Ishikawa (cell line): Measurements from ENCODE around the gene PALS2.

Experiments
- CEBPB ChIP-seq: IDR thresholded peaks from 2 replicates; pipeline ENCODE4 v1.6.1; 2012
- CREB1 ChIP-seq: IDR thresholded peaks from 2 replicates; pipeline ENCODE4 v1.6.1; 2012; ENCODE audit warnings: low read depth
- EGR1 ChIP-seq: IDR thresholded peaks from 2 replicates; pipeline ENCODE4 v1.6.1; 2012
- EP300 ChIP-seq: IDR thresholded peaks from 2 replicates; pipeline ENCODE4 v1.6.1; 2012; ENCODE audit warnings: borderline replicate concordance
- FOXM1 ChIP-seq: IDR thresholded peaks from 2 replicates; pipeline ENCODE4 v1.6.1; 2012; ENCODE audit warnings: low read depth, borderline replicate concordance
- MAX ChIP-seq: IDR thresholded peaks from 2 replicates; pipeline ENCODE4 v1.6.1; 2012
- NFIC ChIP-seq: IDR thresholded peaks from 2 replicates; pipeline ENCODE4 v1.6.1; 2012
- RAD21 ChIP-seq: IDR thresholded peaks from 2 replicates; pipeline ENCODE4 v1.6.1; 2012; ENCODE audit warnings: low read depth
- REST ChIP-seq: IDR thresholded peaks from 2 replicates; pipeline ENCODE4 v1.6.1; 2012; ENCODE audit warnings: low read depth, mild to moderate bottlenecking
- TAF1 ChIP-seq: IDR thresholded peaks from 2 replicates; pipeline ENCODE4 v1.6.1; 2012; ENCODE audit warnings: low read depth, mild to moderate bottlenecking
- TCF12 ChIP-seq: IDR thresholded peaks from 2 replicates; pipeline ENCODE4 v1.6.1; 2012; ENCODE audit warnings: low read depth
- TEAD4 ChIP-seq: IDR thresholded peaks from 2 replicates; pipeline ENCODE4 v1.6.1; 2012
- USF1 ChIP-seq: IDR thresholded peaks from 2 replicates; pipeline ENCODE4 v1.6.1; 2012
- YY1 ChIP-seq: IDR thresholded peaks from 2 replicates; pipeline ENCODE4 v1.6.1; 2012; ENCODE audit warnings: low read depth
- ZBTB7A ChIP-seq: IDR thresholded peaks from 2 replicates; pipeline ENCODE4 v1.6.1; 2012; ENCODE audit warnings: low read depth

PALS2 gene

GRCh38 chr7:24597014-24597413 is 23.8 kb downstream of the PALS2 start:
- TF ChIP-seq RAD21: no peak
- TF ChIP-seq TAF1: no peak
- no peak for TF ChIP-seq CEBPB

GRCh38 chr7:24601600-24601999 is 28.3 kb downstream of the PALS2 start:
- TF ChIP-seq CEBPB: 0 out of 2 replicates have a peak, but pooled peaks have one; percentile 19
- TF ChIP-seq RAD21: no peak

GRCh38 chr7:24602860-24603456 is 29.7 kb downstream of the PALS2 start:
- TF ChIP-seq NFIC: no peak
- no peak for TF ChIP-seq CREB1

GRCh38 chr7:24604630-24605029 is 31.4 kb downstream of the PALS2 start:
- TF ChIP-seq EP300: no peak
- no peak for TF ChIP-seq TCF12
- TF ChIP-seq ZBTB7A: no peak
- TF ChIP-seq TAF1: no peak
- TF ChIP-seq USF1: no peak
- TF ChIP-seq NFIC: no peak
- no peak for TF ChIP-seq CREB1

- TF ChIP-seq CEBPB (no peak), YY1 (no peak), FOXM1 (no peak), TEAD4 (no peak), MAX (no peak), TAF1 (no peak), CREB1 (no peak), TCF12 (no peak), EP300 (no peak), RAD21 (no peak), USF1 (no peak), EGR1 (no peak), REST (no peak), ZBTB7A (no peak), NFIC (no peak)
Observed at GRCh38 chr7:24608504-24608903, 35.3 kb downstream of the PALS2 start.

GRCh38 chr7:24609059-24609458 is 35.8 kb downstream of the PALS2 start:
- TF ChIP-seq EGR1 (no peak), TCF12 (no peak), CEBPB (no peak), FOXM1 (no peak), NFIC (no peak), RAD21 (no peak), MAX (no peak), USF1 (no peak), EP300 (no peak), TEAD4 (no peak), REST (no peak), ZBTB7A (no peak), YY1 (no peak), TAF1 (no peak), CREB1 (no peak)
